ENCODE measurements around the gene ADPRHL1.

Gene ADPRHL1

DNA sequence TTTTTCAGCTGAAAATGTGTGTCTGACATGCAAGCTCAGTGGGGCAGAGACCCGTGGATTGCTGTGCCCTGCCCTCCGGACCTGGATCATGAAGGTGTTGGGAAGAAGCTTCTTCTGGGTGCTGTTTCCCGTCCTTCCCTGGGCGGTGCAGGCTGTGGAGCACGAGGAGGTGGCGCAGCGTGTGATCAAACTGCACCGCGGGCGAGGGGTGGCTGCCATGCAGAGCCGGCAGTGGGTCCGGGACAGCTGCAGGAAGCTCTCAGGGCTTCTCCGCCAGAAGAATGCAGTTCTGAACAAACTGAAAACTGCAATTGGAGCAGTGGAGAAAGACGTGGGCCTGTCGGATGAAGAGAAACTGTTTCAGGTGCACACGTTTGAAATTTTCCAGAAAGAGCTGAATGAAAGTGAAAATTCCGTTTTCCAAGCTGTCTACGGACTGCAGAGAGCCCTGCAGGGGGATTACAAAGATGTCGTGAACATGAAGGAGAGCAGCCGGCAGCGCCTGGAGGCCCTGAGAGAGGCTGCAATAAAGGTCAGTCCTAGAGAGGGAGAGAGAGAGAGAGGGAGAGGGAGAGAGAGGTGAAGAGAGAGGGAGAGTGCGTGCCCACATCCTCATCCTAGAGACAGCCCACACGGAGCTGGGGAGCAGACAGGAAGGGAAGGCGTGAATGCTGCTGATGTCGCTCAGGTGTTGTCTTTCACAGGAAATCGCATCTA is 42.4 kb upstream of the ADPRHL1 start:
- no peak overlapping the region for H3K4me3 ChIP-seq (ENCODE audit: low read depth, low read length)
- no peak for DNase-seq (ENCODE audit: low read depth)
- TF ChIP-seq, protein P1, sequence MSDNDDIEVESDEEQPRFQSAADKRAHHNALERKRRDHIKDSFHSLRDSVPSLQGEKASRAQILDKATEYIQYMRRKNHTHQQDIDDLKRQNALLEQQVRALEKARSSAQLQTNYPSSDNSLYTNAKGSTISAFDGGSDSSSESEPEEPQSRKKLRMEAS (IDR thresholded peaks at IDR 0.05; ENCODE audit: low read depth, low read length) = no peak
- TF ChIP-seq POLR2A (IDR thresholded peaks at IDR 0.05; ENCODE audit: extremely low read depth, insufficient read length) = no peak
- no peak for TF ChIP-seq MYC (IDR thresholded peaks at IDR 0.05; ENCODE audit: low read depth, low read length)

DNA sequence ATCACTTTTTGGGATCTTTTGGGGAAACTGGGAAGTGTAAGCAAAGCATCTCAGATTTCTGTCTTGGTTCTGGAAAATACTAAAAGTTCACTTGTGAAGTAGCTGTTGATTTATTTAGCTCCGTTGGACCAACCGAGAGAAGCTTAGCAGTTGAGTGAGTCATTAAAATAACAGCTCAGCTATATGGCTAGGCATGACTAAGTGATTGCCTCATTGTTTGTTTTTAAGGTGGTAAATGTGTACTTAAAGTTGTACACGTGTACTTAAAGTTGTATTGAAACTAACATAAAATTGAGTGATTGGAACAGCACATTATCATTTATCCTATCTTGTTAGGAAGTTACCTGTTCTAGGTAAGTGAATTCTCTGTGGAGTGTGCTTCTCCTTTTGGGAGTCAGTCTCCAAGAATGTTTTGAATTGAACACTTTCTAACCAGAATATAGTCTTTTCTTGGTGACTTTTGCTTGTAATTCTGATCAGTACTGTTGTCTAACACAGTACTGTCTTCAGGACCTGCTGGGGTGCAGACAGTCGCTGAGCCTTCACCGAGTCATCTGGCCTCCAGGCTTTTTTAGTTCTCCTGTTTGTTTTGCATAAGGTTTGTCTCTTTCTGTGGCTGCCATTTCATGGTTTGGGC is 40.1 kb upstream of the ADPRHL1 start:
- DNase-seq (ENCODE audit: low read depth) = peak; percentile 85
- TF ChIP-seq MYC (IDR thresholded peaks at IDR 0.05; ENCODE audit: low read depth, low read length) = peak; percentile 86
- TF ChIP-seq, protein P1 (IDR thresholded peaks at IDR 0.05; ENCODE audit: low read depth, low read length) = peak; percentile 93
- no peak for TF ChIP-seq POLR2A (IDR thresholded peaks at IDR 0.05; ENCODE audit: extremely low read depth, insufficient read length)
- TF ChIP-seq, protein P2, sequence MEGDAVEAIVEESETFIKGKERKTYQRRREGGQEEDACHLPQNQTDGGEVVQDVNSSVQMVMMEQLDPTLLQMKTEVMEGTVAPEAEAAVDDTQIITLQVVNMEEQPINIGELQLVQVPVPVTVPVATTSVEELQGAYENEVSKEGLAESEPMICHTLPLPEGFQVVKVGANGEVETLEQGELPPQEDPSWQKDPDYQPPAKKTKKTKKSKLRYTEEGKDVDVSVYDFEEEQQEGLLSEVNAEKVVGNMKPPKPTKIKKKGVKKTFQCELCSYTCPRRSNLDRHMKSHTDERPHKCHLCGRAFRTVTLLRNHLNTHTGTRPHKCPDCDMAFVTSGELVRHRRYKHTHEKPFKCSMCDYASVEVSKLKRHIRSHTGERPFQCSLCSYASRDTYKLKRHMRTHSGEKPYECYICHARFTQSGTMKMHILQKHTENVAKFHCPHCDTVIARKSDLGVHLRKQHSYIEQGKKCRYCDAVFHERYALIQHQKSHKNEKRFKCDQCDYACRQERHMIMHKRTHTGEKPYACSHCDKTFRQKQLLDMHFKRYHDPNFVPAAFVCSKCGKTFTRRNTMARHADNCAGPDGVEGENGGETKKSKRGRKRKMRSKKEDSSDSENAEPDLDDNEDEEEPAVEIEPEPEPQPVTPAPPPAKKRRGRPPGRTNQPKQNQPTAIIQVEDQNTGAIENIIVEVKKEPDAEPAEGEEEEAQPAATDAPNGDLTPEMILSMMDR (IDR thresholded peaks at IDR 0.05; ENCODE audit: low read depth, low read length) = no peak
- peak overlapping the region; percentile 50 for H3K4me3 ChIP-seq (ENCODE audit: low read depth, low read length)

DNA sequence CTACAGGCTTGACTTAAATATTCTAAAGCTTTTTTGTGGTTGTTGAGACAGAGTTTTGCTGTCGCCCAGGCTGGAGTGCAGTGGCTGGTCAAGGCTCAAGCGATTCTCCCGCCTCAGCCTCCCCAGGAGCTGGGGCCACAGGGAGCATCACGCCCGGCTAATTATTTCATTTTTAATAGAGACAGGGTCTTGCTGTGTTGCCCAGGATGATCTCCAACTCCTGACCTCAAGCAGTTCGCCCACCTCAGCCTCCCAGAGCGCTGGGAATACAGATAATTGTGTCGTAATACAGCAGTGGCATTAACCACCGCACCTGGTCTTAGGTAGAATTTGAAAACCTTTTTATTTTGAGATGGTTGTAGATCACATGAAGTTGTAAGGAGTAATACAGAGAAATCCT is 38.7 kb upstream of the ADPRHL1 start:
- TF ChIP-seq, protein P2 (IDR thresholded peaks at IDR 0.05; ENCODE audit: low read depth, low read length) = no peak
- TF ChIP-seq MYC (IDR thresholded peaks at IDR 0.05; ENCODE audit: low read depth, low read length) (no peak), POLR2A (IDR thresholded peaks at IDR 0.05; ENCODE audit: extremely low read depth, insufficient read length) (no peak)
- TF ChIP-seq, protein P1 (IDR thresholded peaks at IDR 0.05; ENCODE audit: low read depth, low read length) = no peak
- peak overlapping the region; percentile 72 for H3K4me3 ChIP-seq (ENCODE audit: low read depth, low read length)
- DNase-seq (ENCODE audit: low read depth) = no peak

DNA sequence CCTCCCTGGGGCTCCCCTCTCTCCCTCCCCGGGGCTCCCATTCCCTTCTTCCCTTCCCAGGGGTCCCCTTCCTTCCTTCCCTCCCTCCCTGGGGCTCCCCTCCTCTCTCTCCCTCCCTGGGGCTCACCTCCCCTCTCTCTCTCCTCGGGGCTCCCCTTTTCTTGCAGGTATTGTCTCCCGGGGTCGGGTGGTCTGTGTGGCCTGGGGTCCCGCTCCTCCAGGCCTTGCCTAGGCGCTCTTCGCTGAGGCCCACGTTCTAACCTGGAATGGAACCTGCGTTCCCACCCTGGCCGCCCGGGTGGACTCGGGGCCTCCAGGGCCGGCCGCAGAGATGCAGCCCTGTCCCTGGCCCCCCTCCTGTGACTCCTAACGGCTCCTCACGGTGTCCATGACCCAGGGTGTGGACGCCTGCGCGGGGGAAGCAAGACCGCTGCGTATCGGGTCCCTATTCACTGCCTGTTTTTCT is 38.2 kb upstream of the ADPRHL1 start:
- H3K4me3 ChIP-seq (ENCODE audit: low read depth, low read length) = peak overlapping the region; percentile 72
- TF ChIP-seq MYC (IDR thresholded peaks at IDR 0.05; ENCODE audit: low read depth, low read length) (no peak), POLR2A (IDR thresholded peaks at IDR 0.05; ENCODE audit: extremely low read depth, insufficient read length) (no peak)
- TF ChIP-seq, protein P2 (IDR thresholded peaks at IDR 0.05; ENCODE audit: low read depth, low read length) = no peak
- TF ChIP-seq, protein P1 (IDR thresholded peaks at IDR 0.05; ENCODE audit: low read depth, low read length) = no peak
- peak; percentile 44 for DNase-seq (ENCODE audit: low read depth)

DNA sequence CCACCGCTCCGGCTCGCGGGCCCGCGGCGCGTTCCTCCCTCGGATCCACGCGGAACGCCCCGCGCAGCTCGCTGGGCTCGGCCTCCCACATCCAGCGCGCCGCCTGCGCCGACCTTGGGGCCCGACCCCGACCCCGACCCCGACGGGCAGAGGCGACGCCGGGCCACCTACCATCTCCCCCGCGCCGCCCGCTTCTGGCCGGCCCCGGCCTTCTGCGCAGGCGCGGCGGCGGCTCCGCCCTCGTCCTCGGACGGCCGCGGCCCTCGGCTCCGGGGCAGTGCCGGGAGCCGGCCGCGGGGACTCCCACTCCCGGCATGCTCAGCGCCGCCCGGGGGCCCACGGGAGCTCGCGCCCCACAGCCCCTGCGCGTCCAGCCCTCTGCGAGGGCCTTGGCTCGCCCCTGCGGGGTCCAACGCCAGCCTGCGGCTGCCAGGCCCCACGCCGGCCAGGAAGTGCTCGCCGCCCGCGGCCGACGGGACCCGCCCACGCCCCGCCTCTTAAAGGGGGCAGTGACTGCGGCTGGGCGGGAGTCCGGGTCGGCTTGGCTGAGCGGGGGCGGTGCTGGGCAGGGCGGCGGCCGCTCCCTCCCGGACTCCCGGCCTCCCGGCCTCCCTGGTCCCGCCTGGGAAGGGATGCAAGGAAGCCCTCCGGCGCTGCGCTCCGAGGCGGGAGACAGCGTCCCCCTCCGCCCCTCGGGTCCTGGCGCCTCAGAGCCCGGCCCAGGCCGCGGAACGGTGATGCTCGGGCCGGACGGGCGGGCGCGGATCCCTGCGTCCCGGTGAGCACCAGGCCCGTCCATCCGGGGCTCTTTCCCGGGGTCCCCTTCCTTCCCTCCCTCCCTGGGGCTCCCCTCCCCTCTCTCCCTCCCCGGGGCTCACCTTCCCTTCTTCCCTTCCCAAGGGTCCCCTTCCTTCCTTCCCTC is 37.5 kb upstream of the ADPRHL1 start, which contains the start of gene DCUN1D2:
Gene DCUN1D2, minus strand, starts transcription at position 216 of the 922 bp plus-strand sequence. Its CDS starts 42 bp downstream, at position 174.
- peak; percentile 95 for DNase-seq (ENCODE audit: low read depth)
- TF ChIP-seq MYC (IDR thresholded peaks at IDR 0.05; ENCODE audit: low read depth, low read length) = peak; percentile 73
- peak; percentile 83 for TF ChIP-seq POLR2A (IDR thresholded peaks at IDR 0.05; ENCODE audit: extremely low read depth, insufficient read length)
- TF ChIP-seq, protein P1 (IDR thresholded peaks at IDR 0.05; ENCODE audit: low read depth, low read length) = no peak
- peak within 1 kb of the TSS; percentile 88 for H3K4me3 ChIP-seq (ENCODE audit: low read depth, low read length)

Data from NB4 (cell line).